OCI-M1 (cell line): ENCODE results near the gene GALK1.

Experiments
- DNase-seq: peaks from one replicate; lab custom pipeline; 2025; lab: John Stamatoyannopoulos, UW

The GALK1 gene

DNA sequence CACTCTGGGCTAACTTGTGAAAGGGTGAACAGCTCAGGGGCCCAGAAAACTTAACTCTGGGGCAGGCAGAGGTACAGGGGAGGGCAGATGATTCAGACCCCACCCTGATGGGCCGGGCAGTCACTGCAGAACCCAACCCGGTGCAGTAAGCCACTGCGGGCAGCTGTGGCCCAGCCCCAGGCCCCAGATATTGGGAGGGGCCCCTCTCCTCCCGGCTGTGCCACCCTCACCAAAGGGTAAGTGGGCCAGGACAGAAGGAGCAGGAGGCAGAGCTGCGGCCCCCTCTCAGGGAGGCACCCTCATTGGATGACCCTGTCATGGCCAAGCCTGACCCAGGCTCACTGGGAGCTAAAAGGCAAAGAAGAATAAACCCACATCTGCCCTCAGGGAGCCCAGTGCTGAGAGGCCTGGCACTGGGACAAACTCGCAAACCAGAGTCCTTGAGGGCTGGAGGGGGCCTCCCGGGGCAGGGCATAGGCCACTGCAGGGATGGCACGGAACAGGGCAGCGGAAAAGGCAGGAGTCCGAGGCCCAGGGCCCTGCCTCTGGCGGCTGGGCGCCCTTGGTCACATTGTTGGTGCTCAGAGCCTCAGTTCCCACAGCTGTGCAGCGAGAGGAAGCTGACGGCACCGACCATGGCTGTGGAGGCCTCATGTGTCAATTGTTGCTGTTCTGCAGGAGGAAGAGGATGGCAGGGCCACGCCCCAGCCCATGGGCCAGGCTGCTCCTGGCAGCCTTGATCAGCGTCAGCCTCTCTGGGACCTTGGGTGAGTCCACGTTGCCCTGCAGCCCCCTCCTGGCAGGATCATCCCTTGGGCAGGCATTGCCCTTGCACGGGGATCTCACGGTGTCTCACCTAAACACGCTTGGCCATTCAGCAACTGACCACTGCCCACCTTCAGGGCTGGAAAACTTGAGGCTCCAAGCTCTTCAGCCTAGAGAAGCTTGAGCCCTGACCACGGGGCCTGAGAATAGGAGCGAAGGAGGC is 40.7 kb downstream of the GALK1 start:
- no peak for DNase-seq

DNA sequence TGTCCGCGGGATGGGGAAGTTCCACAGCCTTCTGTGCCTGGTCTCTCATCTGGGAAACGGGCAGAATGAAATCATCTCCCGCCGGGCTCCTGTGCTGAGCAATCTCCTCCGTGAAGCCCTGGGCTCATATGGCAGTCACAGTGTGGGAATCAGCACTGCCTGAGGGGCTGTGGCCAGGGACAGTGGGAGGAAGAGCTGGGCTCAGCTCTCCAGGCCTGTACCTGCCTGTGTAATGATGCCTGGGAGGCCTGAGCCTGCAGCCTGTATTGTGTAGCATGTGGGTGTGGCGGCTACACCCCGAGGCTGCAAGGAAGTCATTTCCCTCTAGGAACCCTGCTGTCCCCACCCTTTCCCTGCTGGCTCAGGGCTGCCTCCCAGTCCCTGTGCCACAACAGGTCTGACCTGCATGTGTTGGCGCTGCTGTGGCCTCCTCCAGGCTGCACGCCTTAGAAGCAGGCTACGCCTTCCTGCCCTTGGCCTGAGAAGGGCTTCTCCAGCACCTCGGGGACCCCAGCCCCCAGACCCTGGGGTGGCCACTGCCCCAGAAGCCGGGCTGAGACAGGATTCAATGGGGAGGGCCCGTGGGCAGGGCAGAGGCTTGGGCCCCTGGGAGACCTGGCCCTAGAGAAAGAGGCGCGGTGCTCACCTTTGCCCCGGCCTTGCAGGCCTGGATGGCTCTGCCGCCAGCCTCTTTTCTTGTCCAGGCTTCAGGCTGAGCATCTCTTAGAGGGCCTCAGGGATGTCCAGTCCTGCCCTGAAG is 41.6 kb downstream of the GALK1 start:
- DNase-seq: no peak

DNA sequence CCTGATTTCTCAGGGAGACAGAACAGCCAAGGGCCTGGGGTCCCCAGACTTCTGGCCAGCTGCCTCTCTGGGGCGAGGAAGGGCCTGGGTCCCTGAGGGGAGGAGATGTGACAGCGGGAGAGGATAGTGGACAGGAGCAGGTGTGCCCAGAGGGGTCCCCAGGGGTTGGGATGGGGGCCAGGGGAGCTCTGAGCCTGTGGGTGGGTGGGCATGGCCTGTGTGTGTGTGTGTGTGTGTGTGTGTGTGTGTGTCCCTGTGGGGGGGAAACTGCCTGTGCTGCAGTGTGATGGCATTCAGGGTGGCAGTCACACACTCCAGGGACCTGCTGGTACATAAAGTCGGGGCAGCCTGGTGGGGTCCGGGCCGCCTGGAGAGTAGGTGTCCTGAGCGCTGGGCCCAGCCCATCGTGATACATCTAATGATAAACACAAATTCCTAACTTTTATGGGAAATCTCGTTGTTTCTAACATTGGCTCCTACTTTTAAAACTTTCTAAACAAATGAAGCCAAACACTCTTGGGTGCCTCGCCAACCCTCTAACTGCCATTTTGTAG is 42.4 kb downstream of the GALK1 start:
- no peak for DNase-seq

DNA sequence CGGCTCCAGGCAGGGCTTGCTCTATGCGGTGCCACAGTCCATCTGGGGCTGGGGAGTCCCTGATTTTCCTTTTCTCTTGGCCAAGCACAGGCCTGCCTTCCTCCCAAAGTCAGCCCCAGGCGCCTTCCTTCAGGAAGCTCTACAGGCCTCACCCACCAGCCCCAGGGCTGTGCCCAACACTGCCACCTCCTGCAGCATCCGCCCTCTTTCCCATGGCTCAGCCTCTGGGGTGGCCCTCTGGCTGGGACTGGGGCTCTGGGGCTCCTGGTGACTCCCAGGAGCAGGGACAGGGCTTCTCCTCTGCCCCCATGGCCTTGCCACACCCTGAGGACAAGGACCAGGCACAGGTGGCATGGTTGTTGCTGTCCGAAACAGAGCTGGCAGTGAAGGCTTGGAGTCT is 42.9 kb downstream of the GALK1 start:
- DNase-seq: no peak

DNA sequence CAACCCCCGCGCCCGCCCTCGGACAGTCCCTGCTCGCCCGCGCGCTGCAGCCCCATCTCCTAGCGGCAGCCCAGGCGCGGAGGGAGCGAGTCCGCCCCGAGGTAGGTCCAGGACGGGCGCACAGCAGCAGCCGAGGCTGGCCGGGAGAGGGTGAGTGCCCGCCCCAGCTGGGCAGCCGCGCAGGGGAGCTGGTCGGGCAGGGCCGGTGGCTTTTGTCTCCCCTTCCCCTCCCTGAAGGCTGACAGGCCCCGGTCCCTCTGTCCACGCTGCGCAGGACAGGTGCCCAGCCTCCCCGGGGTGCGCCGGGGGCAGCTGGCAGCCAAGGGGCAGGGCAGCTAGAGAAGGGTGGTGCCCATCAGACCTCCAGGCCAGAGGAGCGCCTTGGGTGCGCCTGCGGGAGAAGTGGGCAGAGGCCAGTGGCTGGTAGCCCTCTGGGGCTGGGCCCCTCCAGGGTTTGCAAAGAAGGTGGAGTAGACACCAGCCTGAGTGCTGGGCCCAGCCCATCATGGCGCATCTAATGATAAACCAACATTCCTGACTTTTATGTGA is 43.5 kb downstream of the GALK1 start:
- no peak for DNase-seq

DNA sequence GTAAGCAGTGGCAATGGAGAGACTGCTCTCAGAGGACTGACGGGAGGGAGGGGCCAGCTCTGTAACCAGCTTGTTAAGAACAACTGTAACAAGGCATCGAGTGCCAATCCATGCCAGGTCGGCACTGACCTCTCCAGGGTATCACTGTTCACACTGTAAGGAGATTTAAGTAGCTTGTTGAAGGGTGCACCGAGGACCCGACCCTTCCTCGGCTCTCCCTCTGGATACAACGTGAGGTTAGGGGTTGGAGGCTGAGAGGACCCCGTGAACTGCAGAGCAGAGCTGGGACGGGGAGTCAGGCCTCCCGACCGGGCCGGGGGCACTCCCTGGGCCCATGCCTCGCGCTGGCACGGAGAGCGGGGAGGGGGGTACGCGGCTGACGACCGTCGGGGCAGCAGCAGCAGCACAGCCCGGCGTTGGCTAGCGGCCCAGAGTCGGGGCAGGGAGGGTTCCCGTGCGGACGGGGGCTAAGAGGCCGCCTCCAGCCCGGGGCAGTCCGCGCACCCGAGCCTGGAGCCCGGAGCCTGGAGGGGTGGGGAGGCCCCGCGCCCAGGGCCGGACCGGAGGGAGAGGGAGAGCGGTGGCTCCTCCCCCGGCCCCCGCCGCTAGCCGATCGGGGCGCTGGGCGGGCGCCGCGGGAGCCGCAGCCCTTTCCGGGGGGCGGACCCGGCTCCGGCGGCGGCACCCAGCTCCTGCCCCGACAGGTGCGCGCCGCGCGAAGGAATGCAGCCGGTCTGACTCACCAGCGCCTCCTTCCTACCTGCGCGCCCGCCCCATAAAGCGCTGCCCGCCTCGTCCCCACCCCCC is 44.1 kb downstream of the GALK1 start, which contains the start of gene ITGB4:
TSS of gene ITGB4 (plus strand) at position 804 of the 807 bp plus-strand sequence. CDS start 3,245 bp downstream, outside the sequence.
- DNase-seq: no peak

DNA sequence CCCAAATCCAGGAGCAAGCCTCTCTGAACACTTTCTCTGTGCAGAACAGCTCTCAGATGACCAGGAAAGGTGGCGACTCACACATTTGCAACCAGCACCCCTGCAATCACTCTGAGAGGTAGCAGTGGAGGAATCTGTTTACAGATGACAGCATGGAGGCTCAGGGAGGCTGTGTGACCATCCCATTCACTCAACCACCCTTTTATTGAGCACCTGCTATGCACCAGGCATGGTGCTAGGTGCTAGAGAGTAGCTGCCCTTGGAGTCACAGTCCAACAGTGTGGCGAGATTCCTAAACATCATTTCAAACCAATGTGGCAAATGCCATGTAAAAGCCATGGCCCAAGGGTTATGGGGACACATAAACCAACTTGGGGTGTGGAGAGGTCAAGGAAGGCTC is 45.3 kb downstream of the GALK1 start:
- DNase-seq: no peak

DNA sequence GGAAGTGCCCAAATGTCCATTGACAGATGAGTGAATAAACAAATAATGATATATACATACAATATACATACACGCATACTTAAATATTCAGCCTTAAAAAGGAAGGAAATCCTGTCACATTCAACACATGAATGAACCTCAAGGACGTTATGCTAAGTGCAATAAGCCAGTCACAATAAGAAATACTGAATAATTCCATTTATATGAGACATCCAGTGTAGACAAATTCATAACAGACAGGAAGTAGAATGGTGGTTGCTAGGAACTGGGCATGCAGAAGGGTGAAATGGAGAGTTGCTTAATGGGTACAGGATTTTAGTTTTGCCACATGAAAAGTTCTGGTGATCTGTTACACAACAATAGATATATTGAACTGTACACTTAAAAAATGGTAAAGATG is 52.5 kb downstream of the GALK1 start:
- no peak for DNase-seq
